Activated CD4-positive, alpha-beta T cell treated with anti-CD3 and anti-CD28 coated beads for 48 hours (primary cell): Measurements from ENCODE around the gene GTF2H4.
"Not testable (repeated sequence)": the region's sequence is repeated elsewhere in the genome, so short reads cannot be mapped to it uniquely, and the experiment has no call there.

Source experiments
- DNase-seq: peaks from one replicate; pipeline ENCODE4 v3.0.0-alpha.2; 2020

Gene GTF2H4

DNA sequence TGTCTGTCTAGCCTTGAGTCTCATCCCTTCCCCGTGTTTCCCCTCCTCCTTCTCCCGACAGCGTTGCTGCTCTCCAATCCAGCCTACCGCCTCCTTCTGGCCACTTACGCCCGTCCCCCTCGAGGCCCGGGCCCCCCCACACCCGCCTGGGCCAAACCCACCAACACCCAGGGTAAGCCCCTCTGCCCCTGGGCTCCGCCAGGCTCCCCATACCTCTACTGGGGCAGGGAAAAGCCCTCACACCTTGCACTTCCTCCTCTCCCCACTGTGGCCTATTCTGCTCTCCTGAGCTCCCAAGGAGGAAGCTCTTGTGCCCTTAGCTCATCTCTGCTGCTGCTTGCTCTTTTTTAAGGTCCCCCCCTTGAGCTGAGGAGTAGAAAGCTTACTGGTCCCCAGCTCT is 12.7 kb upstream of the GTF2H4 start:
- DNase-seq: no peak

DNA sequence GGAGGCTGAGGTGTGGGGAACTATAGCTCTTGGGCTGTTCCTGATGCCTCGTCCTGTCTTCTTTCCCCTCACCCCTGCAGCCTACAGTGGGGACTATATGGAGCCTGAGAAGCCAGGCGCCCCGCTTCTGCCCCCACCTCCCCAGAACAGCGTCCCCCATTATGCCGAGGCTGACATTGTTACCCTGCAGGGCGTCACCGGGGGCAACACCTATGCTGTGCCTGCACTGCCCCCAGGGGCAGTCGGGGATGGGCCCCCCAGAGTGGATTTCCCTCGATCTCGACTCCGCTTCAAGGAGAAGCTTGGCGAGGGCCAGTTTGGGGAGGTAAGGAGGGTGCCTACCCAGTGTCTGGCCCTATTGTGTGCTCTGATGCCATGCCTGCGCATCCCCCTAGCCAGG is 11.5 kb upstream of the GTF2H4 start:
- no peak for DNase-seq

DNA sequence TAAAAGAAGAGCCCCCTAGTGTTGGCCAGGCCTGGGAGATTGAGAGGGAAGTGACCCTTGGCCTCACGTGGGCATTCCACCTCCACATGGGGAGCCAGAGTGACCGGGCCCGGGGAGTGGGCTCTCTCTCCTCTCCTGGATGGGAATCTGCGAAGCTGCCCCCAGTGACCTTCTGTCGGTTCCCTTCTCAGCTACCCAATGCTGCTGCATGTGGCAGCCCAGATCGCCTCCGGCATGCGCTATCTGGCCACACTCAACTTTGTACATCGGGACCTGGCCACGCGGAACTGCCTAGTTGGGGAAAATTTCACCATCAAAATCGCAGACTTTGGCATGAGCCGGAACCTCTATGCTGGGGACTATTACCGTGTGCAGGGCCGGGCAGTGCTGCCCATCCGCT is 10.1 kb upstream of the GTF2H4 start:
- DNase-seq: no peak

DNA sequence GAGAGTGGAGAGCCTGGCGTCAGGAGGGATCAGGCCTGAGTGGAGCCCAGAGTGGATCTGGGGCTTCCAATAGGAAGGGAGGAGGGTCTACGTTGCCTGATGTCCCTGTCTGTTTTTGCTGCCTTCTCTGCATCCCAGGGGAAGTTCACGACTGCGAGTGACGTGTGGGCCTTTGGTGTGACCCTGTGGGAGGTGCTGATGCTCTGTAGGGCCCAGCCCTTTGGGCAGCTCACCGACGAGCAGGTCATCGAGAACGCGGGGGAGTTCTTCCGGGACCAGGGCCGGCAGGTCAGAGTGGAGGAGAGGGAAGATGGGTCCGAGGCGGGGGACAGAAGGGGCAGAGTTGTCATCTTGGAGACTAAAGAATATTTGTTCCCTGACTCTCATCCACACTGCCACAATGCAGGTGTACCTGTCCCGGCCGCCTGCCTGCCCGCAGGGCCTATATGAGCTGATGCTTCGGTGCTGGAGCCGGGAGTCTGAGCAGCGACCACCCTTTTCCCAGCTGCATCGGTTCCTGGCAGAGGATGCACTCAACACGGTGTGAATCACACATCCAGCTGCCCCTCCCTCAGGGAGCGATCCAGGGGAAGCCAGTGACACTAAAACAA is 9.2 kb upstream of the GTF2H4 start:
- no peak for DNase-seq

DNA sequence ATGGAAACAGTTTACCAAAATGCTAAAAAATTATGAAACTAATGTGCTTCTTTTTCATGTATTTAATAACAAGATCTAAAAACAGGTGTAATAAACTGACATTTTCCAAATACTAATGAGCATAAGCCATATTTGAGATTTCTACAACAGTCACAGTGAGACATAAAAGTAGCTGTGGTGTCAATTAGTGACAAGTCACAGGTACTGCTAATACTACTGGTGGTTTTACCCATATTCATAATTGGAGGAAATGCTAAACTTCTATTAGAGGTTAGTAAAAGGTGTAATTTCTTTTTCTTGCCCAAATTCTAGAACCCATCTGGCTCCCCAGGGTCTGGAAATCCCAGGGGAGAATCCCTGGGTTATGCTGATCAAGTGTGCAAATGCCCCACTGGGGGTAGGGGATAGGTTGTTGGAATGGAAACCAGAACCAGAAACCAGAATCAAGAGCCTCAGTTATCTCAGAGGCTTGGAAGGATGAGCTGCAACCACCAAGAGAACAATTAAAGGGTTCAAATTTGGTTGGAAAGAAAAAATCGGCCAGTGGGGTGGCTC is 7.1 kb upstream of the GTF2H4 start:
- no peak for DNase-seq

DNA sequence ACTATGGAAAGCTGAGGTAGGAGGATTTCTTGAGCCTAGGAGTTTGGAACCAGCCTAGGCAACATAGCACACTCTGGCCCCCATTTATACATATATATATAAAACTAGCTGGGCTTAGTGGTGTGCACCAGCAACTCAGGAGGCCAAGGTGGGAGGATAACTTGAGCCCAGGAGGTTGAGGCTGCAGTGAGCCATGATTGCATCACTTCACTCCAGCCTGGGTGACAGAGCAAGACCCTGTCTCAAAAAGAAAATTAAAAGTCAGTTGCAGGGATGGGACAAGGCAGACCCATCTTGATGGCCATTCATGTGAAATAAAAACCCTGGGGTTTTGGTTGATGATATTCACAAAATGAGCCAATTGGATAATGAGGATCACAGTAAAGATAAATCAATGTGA is 6.6 kb upstream of the GTF2H4 start:
- no peak for DNase-seq

DNA sequence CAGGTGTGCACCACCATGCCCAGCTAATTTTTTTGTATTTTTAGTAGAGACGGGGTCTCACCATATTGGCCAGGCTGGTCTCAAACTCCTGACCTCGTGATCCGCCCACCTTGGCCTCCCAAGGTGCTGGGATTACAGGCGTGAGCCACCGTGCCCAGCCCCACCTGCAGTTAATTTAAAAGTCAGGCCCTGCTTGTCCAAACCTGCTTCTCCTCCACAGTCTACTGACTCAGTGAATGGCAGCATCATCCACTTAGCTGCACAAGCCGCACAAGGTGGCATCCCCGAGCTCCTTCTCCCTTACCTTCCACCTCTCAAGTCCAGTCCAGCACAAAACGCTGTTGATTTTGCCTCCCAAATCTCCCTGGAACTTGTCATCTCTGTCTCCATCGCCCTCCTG is 5.8 kb upstream of the GTF2H4 start:
- not testable (repeated sequence) for DNase-seq

DNA sequence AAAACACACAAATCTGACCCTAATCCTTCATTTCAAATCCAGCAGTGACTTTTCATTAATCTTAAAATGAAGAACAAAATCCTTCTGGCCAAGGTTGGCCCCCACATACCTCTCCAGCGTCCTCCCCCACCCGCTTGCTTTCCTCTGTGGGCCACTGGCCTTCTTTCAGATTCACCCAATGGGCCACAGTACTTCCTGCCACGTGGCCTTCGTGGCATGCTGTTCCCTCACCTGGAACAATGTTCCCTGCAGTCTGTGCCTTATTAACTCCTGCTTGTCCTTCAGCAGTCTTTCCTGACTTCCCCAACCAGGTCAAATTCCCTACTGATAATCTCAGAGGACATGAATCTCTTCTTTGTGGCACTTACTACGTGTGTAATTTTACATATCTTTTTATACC is 5.3 kb upstream of the GTF2H4 start:
- DNase-seq: no peak

DNA sequence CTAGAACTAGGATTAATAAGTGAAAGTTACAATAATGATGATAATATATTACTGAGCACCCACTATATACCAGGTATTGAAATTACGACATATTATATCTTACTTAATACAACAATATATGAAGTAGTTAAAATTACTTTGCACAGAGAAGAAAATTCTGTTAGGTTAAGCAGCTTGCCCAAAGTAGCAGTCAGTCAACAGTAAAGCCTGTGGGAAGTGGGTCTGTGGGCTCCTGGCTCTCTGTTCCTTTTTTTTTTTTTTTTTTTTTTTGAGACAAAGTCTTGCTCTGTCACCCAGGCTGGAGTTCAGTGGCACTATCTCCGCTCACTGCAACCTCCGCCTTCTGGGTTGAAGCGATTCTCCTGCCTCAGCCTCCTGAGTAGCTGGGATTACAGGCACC is 4.8 kb upstream of the GTF2H4 start:
- no peak for DNase-seq

DNA sequence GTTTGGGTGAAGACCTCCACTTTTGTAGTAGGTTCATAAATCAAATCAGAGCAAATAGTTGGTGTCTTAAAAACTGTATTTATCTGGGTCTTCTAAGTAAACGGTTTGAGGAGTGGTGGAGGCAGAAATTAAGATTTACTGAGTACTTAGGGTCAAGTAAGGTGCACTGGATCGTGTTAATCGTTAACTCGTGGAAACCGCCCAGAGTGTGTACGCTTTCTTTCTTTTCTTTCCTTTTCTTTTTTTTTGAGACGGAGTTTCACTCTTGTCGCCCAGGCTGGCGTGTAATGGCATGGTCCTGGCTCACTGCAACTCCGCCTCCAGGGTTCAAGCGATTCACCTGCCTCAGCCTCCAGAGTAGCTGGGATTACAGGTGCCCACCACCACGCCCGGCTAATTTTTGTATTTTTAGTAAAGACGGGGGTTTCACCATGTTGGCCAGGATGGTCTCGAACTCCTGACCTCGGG is 683 bp upstream of the GTF2H4 start:
- not testable (repeated sequence) for DNase-seq

DNA sequence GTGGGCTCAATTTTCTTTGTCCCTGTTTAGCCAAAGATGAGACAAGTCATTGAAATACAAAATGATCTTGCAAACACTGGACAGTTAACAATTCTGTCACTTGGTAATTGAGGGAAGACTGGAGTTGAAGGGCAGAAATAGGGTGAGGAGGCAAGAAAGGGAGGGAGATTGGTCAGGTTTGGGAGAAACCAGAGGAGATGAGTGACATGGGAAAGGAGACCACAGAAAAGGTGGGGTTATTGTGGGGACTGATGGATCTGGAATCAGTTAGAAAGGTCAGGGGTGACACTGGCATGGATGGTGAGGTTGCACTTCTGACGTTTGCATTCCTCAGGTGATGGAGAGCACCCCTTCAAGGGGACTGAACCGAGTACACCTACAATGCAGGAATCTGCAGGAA is 693 bp downstream of the GTF2H4 start:
- DNase-seq: no peak

DNA sequence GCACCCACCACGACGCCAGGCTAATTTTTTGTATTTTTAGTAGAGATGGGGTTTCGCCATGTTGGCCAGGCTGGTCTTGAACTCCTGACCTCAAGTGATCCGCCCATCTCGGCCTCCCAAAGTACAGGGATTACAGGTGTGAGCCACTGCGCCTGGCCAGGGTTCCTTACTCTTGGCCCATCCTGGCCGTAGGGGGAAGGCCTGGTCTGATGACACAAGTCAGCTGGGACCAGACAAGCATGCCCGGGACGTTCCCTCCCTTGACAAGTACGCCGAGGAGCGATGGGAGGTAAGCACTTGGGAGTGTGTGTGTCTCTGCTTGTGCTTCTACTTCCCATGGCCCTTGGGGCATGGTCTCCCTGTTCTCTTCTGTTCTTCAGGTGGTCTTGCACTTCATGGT is 2.5 kb downstream of the GTF2H4 start:
- DNase-seq: not testable (repeated sequence)

DNA sequence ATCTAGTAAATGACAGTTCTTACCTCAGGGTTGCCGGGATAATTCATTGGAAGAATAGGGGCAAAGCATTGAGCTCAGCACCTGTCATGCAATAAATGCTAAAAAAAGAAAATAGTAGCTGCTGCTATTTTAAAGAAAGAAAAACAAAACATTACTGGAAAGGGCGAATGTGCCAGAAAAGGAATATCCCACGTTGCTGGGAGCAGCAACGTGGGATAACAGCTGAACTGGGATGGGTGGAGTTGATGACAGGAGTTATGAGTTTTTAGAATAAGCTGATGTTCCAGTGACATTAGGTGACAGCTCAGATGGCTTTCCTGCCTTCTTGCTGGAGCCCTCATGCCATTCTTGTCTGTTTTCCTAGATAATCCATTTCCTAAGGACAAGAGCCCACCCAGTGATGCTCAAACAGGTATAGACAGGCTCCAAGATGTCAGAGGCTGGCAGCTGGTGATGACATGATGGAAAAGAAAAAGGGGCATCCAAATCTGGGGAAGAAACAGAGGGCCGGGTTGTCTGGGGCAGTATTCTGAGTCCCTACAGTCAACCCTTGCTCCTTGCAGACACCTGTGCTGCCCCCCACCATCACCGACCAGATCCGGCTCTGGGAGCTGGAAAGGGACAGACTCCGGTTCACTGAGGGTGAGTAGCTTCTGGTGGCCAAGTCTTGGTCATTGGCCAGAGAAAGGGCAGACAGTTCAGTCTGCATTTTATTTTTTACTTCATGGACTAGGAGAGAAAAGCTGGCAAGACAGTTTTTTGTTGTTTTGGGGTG is 4.9 kb downstream of the GTF2H4 start:
- no peak for DNase-seq

DNA sequence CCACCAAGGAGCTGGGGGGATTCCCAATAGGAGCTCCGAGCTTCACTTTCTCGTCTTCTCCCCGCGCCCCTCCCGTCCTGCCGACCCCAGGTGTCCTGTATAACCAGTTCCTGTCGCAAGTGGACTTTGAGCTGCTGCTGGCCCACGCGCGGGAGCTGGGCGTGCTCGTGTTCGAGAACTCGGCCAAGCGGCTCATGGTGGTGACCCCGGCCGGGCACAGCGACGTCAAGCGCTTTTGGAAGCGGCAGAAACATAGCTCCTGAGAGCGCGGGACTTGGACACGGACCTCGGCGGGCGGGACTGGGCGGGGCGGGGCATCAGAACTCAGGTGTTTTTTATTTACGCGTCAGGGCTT is 5.7 kb downstream of the GTF2H4 start:
- DNase-seq: no peak

DNA sequence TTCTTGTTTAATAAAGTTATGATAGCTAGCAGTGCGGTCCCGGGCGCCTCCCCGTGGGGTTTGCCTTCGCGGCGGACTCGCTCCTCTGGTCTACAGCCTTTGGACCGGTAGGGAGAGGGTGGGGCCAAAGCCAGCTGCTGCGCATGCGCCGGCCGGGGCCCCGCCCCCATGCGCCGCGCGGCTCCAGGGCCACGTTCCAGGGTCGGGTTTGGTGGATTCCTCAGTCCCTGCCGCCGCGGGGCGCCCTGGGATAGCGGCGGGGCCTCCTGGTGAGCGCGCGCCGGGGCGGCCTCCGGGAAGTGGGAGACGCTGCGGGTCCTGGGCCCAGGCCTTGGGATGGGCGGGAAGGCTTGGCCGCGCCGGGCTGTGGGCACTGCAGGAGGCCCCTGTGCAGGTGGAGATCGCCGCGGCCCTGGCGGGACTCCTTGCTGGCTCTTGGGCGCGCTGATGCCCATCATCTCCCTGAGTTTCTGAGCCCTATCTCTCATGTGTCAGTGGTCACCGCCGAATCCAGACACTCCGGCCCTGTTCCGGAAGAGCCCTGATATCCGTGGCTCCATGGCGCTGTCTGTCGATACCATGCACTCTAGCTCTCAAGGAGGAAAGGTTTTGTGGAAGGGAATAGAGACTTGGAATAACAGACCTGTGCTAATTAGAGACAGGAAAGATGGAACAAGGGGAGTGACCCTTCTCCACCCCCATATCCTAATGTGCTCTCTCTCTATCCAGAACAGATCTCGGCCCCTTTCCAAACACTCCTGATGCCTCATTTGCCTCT is 6.3 kb downstream of the GTF2H4 start, which contains the start of gene VARS2:
TSS of gene VARS2 (plus strand) at position 163 of the 778 bp plus-strand sequence. CDS start at position 762, 599 bp downstream.
- peak; percentile 90 for DNase-seq

DNA sequence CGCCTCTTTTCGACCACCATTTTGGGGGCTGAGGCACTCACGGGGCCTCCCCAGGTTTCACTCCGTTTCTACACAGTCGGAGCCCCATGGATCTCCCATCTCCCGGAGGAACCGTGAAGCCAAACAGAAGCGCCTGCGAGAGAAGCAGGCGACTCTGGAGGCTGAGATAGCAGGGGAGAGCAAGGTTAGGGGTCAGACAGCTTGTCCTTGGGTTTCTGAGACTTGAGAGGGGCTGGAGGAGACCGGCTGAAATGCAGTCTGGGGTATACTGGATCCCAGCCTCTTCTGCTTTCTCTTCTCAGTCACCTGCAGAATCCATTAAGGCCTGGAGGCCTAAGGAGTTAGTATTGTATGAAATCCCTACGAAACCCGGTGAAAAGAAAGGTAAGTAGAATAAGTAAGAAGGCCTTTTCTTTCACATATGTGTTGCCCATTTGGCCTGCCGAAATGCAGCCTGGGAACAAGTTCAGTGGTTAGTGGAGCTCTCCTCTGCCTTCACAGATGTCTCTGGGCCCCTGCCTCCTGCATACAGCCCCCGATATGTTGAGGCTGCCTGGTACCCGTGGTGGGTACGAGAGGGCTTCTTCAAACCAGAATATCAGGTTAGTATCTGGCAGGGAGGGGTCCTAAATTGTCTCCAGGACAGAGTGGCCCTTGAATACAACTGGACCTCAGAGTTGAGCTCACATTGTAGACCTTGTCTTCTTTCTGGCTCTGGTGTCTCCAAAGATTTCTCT is 7.0 kb downstream of the GTF2H4 start:
- DNase-seq: peak; percentile 23

DNA sequence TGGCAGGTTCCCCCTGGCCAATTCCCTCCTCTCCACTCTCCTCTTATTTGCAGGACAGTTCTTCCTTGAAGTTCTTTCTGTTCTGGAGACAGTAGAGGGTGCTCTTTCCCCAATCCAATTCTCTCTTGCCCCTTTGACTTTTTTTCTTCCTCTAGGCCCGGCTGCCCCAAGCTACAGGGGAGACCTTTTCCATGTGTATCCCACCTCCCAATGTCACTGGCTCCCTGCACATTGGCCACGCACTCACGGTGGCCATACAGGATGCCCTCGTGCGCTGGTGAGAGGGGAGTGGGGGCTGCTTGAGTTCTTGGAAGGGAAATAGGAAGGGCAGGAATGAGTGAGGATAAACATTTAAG is 7.6 kb downstream of the GTF2H4 start:
- no peak for DNase-seq

DNA sequence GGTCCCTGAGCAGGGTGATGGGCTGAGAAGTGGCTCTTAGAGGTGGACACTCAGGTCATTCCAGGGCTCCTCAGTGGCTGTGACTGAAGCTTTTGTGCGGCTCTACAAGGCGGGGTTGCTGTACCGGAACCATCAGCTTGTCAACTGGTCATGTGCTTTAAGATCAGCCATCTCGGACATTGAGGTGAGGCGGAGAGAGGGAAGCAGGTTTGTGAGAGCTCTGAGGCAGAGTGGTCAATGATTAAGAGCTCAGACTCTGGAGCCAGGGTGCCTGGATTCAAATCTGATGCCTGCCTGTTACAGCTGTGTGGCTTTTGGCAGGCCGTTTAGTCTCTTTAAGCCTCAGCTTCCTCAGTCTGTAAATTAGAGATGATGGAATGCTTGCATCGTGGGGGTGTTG is 9.0 kb downstream of the GTF2H4 start:
- DNase-seq: no peak

DNA sequence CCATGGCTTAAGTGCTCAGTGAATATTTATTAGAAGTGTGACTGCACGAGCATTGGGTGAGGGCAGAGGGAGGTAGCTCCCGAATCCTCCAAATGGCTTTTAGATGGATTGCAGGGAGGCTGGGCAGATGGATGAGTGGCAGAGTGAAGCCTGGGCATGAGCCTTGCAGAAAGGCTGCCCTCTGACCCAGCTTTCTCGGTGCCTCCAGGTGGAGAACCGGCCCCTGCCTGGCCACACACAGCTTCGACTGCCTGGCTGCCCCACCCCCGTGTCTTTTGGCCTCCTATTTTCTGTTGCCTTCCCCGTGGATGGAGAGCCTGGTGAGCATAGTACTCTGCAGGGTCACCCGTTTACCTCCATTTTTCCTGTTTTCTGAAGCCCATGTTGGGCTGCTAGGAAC is 9.5 kb downstream of the GTF2H4 start:
- DNase-seq: no peak

DNA sequence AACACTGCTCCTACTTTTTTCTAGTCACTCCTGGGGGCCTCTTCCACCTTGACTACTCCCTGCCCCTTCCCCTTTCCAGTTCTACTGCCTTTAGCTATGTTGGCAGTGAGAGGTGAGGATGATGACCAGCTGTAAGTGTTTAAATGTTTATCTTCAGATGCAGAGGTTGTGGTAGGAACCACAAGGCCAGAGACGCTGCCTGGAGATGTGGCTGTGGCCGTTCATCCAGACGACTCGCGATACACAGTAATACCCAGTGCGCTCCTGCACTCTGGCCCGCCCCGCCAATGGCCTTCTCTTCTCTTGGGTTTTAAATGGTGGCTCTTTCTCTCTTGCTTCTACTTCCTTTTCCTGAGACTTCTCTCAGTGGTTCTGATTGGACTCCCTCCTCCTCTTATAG is 10.7 kb downstream of the GTF2H4 start:
- no peak for DNase-seq

DNA sequence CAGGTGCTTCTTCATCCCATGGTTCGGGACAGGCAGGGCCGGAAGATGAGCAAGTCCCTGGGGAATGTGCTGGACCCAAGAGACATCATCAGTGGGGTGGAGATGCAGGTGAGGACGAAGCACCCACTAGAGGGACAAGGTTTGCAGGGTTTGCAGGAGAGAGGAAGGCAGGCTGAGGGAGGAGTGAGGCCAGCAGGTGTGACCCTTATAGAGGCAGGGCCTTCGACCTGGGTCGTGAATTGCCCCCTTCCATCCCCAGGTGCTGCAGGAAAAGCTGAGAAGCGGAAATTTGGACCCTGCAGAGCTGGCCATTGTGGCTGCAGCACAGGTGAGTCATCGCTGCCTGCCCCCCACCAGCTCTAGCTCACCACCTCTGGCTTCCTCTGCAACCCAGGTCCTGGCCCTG is 14.4 kb downstream of the GTF2H4 start:
- DNase-seq: no peak

DNA sequence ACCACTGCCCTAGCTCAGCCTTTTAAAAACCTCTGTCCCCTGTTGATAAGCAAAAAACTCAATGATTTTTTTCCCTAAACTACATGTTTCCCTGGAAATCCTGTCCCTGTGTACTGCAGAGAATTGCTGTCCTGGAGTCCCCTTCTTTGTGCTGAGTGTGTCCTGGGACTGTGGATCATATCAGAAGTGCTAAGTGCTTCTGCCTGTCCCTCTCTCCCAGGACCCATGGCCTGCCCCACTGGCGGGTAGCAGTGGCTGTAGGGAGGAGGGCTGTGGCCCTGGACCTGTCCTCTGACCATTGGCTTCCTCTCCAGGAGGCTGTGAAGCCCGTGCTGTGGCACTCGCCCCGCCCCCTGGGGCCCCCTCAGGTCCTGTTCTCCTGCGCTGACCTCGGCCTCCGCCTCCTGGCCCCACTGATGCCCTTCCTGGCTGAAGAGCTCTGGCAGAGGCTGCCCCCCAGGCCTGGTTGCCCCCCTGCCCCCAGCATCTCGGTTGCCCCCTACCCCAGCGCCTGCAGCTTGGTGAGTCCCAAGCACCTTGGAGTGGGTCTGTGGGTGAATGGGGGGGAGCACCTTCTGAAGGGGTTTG is 16.1 kb downstream of the GTF2H4 start:
- not testable (repeated sequence) for DNase-seq

DNA sequence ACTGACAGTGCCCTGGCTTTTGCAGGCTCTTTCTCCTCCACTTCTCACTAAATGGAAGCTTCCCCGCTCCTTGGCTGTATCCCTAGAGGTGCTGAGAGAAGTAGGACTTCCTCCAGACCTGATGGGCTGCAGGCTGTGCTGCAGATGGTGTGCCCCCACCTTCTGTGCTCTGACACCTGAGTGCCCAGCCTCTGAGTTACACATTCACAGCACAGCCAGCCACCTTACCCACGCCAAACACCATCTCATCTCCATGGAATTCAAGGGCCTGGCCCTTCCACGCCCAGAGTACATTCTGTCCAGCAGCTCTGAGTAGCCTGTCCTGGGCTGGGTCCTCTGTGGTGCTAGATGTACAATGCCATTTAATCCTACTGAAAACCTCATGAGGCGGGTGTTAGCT is 18.6 kb downstream of the GTF2H4 start:
- DNase-seq: no peak
